Stomach (tissue), 19 donors: Measurements from ENCODE around the gene SP140. TPM values are rescaled to one million over a fixed set of nuclear protein-coding genes. Genes with fewer than 3 reads are reported as not detected.

Experiments used
- DNase-seq, 2 donors: peaks; one replicate each; pipeline versions ENCODE4 v3.0.0 to v3.0.0-alpha.2; 2013 to 2019
- H3K27ac ChIP-seq, 5 donors: fragments of 200-600 bp in 4 of 5; sonication (generic) in 4 of 5; one replicate each; pipeline ENCODE4 v1.5.1; 2013 to 2019; ENCODE audit warnings: mild to moderate bottlenecking in 1 of 5, moderate library complexity in 1 of 5
- H3K27me3 ChIP-seq, 3 donors: fragments of 200-600 bp; sonication (generic); one replicate each; pipeline ENCODE4 v1.5.1; 2017 to 2019; ENCODE audit warnings: mixed run types in 1 of 3
- H3K36me3 ChIP-seq, 4 donors: fragments of 200-600 bp; sonication (generic); 1 replicate in 3 of 4; 2 replicates in 1 of 4; pipeline ENCODE4 v1.5.1; 2016 to 2019
- H3K4me1 ChIP-seq, 4 donors: fragments of 200-600 bp; sonication (generic); one replicate each; pipeline ENCODE4 v1.5.1; 2016 to 2019
- H3K4me3 ChIP-seq, 4 donors: fragments of 200-600 bp; sonication (generic) in 3 of 4; one replicate each; pipeline ENCODE4 v1.5.1; 2016 to 2019; ENCODE audit warnings: mild to moderate bottlenecking in 1 of 4
- H3K9me3 ChIP-seq, 4 donors: fragments of 200-600 bp; sonication (generic); one replicate each; pipeline ENCODE4 v1.5.1; 2016 to 2019
- CTCF ChIP-seq, 7 experiments: fragments of 450-650 bp in 4 of 7; fragments of 200-600 bp in 3 of 7; sonication (generic) in 3 of 7; IDR thresholded peaks; one replicate each; pipeline ENCODE4 v1.5.1; 2016 to 2019; ENCODE audit warnings: antibody characterized with exemption in 7 of 7, control low read depth in 2 of 7, mild to moderate bottlenecking in 1 of 7
- EP300 ChIP-seq: sonication (generic); formaldehyde crosslinking; IDR thresholded peaks from one replicate; pipeline ENCODE4 v1.6.1; 2017; ENCODE audit warnings: antibody characterized with exemption
- POLR2A ChIP-seq, 4 donors: fragments of 450-650 bp; IDR thresholded peaks; one replicate each; pipeline ENCODE4 v1.6.1; 2016; ENCODE audit warnings: antibody characterized with exemption in 4 of 4, control low read depth in 2 of 4, mild to moderate bottlenecking in 1 of 4, moderate library complexity in 1 of 4
- POLR2AphosphoS5 ChIP-seq, 3 donors: sonication (generic); formaldehyde crosslinking; IDR thresholded peaks; one replicate each; pipeline ENCODE4 v1.6.1; 2016; ENCODE audit warnings: antibody characterized with exemption in 3 of 3
- WGBS, 5 donors: extraction: QIAGEN DNeasy Blood & Tissue Kit in 3 of 5; methylation state at CpG; one replicate each; pipeline versions ENCODE4 v1.1.5 to v1.1.7; 2013 to 2018; 5-methylcytosine and 5-hydroxymethylcytosine counted together
- intact Hi-C: fragments of 100-400 bp; cut with DNase I; formaldehyde crosslinking; loops from one replicate; pipeline ENCODE4 v1.15.1; 2023; ENCODE audit warnings: low total_unique reads
- long read RNA-seq, 10 donors: transcript quantifications; one replicate each; lab custom pipeline, GENCODE V29; 2026
- polyA plus RNA-seq, 3 donors: library from polyadenylated mRNA; stranded (reverse); fragments of 200-250 nt; gene quantifications; one replicate each; pipeline ENCODE4 v1.2.3, GENCODE V29; 2013
- total RNA-seq, 5 donors: library from RNA; depleted of rRNA; stranded (reverse); fragments of >200 nt; gene quantifications; one replicate each; pipeline versions ENCODE4 v1.1.0 to v1.2.3, GENCODE V29; 2014 to 2016
- donor health status: healthy with polysubstance abuse.
- donor health status: Bipolar disorder and iron deficiency.
- donor health status: healthy.

Gene SP140
- total RNA-seq (1 to 10 TPM in 4 of 5 donors, not detected in 1; 1.7 to 6.4 (median 4.1) TPM), polyA plus RNA-seq (1 to 10 TPM; 1.1 to 2.2 (median 1.5) TPM)
- long read RNA-seq, donor 1 = 0 reads
- long read RNA-seq, donor 2 = 0 reads
- long read RNA-seq, donor 3 = 0 reads
- long read RNA-seq, donor 4 = 0 reads
- long read RNA-seq, donor 5 = 0 reads
- long read RNA-seq, donor 6 = 0 reads
- long read RNA-seq, donor 7 = 0 reads
- long read RNA-seq, donor 8 = 0 reads
- long read RNA-seq, donor 9 = 0 reads
- long read RNA-seq, donor 10 = 0 reads

- TF ChIP-seq EP300 = no peak
- peak in 2 of 3 donors; percentile 57 to 66 for TF ChIP-seq POLR2AphosphoS5 (IDR thresholded peaks at IDR 0.05)
- no peak for TF ChIP-seq POLR2A (IDR thresholded peaks at IDR 0.05)
- no peak for TF ChIP-seq CTCF (IDR thresholded peaks at IDR 0.05)
- H3K4me3 ChIP-seq = peak within 1 kb of the TSS in 2 of 4 donors; percentile 0 to 10
These were observed at the start of gene SP140 for GRCh38 chr2:230225486-230225885. Gene SP140 (plus strand): TSS chr2:230225736. CDS start chr2:230225845, 109 bp downstream.

GRCh38 chr2:230176996-230177395 is 48.5 kb upstream of the SP140 start:
- H3K4me3 ChIP-seq = no peak overlapping the region
- WGBS, 5 donors = 78 to 94% (median 82%) methylated on average over 3 of the region's 3 CpGs
- H3K9me3 ChIP-seq = no peaks in the 10 kb centered on the region
- no peaks in the 10 kb centered on the region for H3K4me1 ChIP-seq
- H3K27ac ChIP-seq = no peak overlapping the region
- H3K36me3 ChIP-seq = peaks cover 22 to 99% (median 98%) of the 10 kb centered on the region in 4 donors
- TF ChIP-seq EP300 (no peak), POLR2A (IDR thresholded peaks at IDR 0.05) (no peak), POLR2AphosphoS5 (IDR thresholded peaks at IDR 0.05) (no peak), CTCF (IDR thresholded peaks at IDR 0.05) (no peak)
- intact Hi-C loops = no loop called here
- no peak for DNase-seq
- H3K27me3 ChIP-seq = no peaks in the 10 kb centered on the region

More at GRCh38 chr2:230225486-230225885, at the start of gene SP140:
- H3K27ac ChIP-seq = peak within 1 kb of the TSS; percentile 35 to 64 (median 58)
- H3K36me3 ChIP-seq = no peaks in the 10 kb centered on the region
- WGBS, 5 donors = 64 to 76% (median 72%) methylated on average over 8 of the region's 8 CpGs
- H3K27me3 ChIP-seq = no peaks in the 10 kb centered on the region
- H3K4me1 ChIP-seq = peaks cover 2 to 5% (median 3%) of the 10 kb centered on the region in 4 donors
- peak; percentile 48 to 63 for DNase-seq
- intact Hi-C loops = no loop called here
- peaks cover 0 to 6% (median 0%) of the 10 kb centered on the region in 4 donors for H3K9me3 ChIP-seq

DNA sequence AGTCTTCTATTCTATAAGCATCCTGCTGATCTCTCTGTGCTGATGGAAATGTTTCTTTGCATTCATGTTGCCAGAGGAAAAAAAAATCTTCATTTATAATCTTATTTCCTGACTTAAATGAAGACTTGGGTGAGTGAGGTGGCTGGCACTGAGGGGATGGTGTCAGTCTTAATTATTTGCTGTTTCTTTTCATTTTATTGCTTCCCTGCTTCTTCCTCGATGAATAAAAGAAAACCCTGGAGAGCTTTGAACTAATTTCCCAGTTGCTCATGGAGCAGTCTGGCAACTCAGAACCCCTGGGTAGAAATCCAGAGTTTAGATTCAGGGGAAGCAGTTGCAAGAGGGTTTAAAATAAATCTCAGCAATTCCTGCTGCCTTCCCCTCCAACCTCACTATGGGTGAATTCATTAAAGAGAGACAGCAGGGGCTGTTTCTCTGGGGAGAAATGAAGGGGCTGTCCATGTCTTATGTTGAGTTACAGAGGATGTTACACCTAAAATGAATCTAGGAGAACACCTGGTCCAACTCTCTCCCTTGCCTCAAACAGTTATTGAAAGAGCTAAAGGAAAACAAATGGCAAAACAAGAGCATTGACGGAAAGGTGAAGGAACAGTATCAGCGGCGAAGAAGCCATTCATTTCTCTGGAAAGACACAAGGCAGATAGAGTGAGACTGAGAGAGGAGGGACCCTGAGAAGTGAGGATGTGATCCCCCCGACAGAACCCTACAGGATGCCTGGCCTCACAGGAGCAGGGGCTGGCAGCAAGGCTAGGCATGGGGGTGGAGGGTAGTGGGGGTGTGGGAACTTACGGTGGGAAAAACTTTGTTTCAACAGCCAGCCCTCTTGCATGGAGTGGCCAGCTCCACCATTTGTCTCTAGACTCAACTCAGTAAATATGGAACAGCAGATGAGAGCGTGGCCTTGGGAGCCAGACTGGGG is 46.7 kb upstream of the SP140 start:
- intact Hi-C loops = no loop called here
- Histone ChIP-seq H3K9me3 (no peaks in the 10 kb centered on the region), H3K36me3 (peaks cover 28 to 100% (median 98%) of the 10 kb centered on the region in 4 donors), H3K4me1 (no peaks in the 10 kb centered on the region), H3K27ac (no peak overlapping the region), H3K4me3 (no peak overlapping the region), H3K27me3 (no peaks in the 10 kb centered on the region)
- DNase-seq = no peak
- 83 to 91% (median 89%) methylated on average over 7 of the region's 7 CpGs for WGBS, 5 donors
- no peak for TF ChIP-seq EP300
- TF ChIP-seq CTCF (IDR thresholded peaks at IDR 0.05) = no peak
- no peak for TF ChIP-seq POLR2A (IDR thresholded peaks at IDR 0.05)
- no peak for TF ChIP-seq POLR2AphosphoS5 (IDR thresholded peaks at IDR 0.05)

DNA sequence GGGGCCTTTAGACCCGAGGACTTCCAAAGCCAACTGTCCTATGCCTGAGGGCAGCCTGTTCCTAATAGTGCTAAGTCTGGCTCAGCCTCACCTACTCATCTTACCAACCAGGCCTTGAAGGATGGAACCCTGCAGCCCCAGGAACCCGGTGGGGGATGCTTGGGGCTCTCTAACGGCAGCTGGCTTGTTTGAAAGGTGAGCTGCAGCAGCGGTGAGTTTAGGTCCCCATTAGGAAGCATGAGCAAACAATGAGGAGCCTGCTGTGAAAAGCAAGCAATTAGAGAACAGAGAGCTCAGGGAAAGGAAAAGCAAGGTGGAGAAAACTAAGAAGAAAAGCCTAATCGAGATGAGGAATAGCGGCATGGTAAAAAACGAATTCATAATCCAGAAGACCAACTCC is 45.6 kb upstream of the SP140 start:
- Histone ChIP-seq H3K4me1 (no peaks in the 10 kb centered on the region), H3K27me3 (no peaks in the 10 kb centered on the region), H3K4me3 (no peak overlapping the region), H3K9me3 (no peaks in the 10 kb centered on the region), H3K27ac (no peak overlapping the region), H3K36me3 (peaks cover 30 to 99% (median 96%) of the 10 kb centered on the region in 4 donors)
- 83 to 96% (median 89%) methylated on average over 7 of the region's 7 CpGs for WGBS, 5 donors
- intact Hi-C loops = no loop called here
- DNase-seq = no peak
- TF ChIP-seq EP300 = no peak
- TF ChIP-seq POLR2AphosphoS5 (IDR thresholded peaks at IDR 0.05) = no peak
- TF ChIP-seq POLR2A (IDR thresholded peaks at IDR 0.05) = no peak
- TF ChIP-seq CTCF (IDR thresholded peaks at IDR 0.05) = no peak
